ENCODE measurements around the gene PCDHGA1. TPM values are rescaled to one million over a fixed set of nuclear protein-coding genes. Genes with fewer than 3 reads are reported as not detected.
"Not testable (repeated sequence)": the region's sequence is repeated elsewhere in the genome, so short reads cannot be mapped to it uniquely, and the experiment has no call there.

Gene PCDHGA1
- total and polyA plus RNA-seq, 7 donors: 0.27 to 2.1 (median 0.59) TPM

DNA sequence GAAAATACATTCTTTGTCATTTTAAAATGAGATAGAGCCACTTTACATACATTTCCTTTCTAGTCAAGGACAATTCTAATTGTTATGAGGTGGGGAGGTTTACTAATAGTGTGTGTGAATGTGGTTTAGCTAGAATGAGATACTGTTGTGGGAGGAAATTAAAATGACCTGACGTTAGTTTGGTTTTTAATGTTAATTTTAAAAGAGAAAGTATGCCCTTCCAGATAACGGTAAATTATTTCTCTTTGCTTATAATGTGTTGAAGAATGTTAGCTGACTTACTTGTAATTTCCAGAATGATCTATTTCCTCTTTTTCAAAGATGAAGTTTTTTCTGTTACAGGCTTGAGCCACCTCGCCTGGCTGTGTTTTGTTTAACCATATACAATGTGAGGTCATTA is 8.1 kb upstream of the PCDHGA1 start:
- peaks cover 32% of the 10 kb centered on the region for H3K9me3 ChIP-seq
- no peak overlapping the region for H3K4me3 ChIP-seq
- peaks cover 17% of the 10 kb centered on the region for H3K4me1 ChIP-seq
- no peak for ATAC-seq
- TF ChIP-seq CTCF (IDR thresholded peaks at IDR 0.05): no peak
- H3K36me3 ChIP-seq (ENCODE audit: insufficient read depth in 1 of 2, low read depth in 1 of 2): peaks cover 7 to 17% of the 10 kb centered on the region in 2 donors
- no peaks in the 10 kb centered on the region for H3K27me3 ChIP-seq (ENCODE audit: insufficient read depth in 3 of 3, low read length in 2 of 3)
- no peak overlapping the region for H3K27ac ChIP-seq
- 94 to 95% (median 94%) methylated on average over 3 of the region's 3 CpGs for WGBS, 3 donors
- intact Hi-C loops (cut with DNase I): loop anchor here in 1 of 2 donors (5.0 to 10.0 kb wide), 2 partner anchors 197 to 235 kb away; partner anchors contain the start of gene PCDHB4
- no peak for DNase-seq

GRCh38 chr5:141326088-141326854 is 4.0 kb upstream of the PCDHGA1 start:
- Histone ChIP-seq H3K9me3 (peaks cover 10% of the 10 kb centered on the region), H3K27me3 (ENCODE audit: insufficient read depth in 3 of 3, low read length in 2 of 3) (no peaks in the 10 kb centered on the region), H3K4me1 (peaks cover 4% of the 10 kb centered on the region), H3K4me3 (peak overlapping the region; percentile 70), H3K36me3 (ENCODE audit: insufficient read depth in 1 of 2, low read depth in 1 of 2) (no peaks in the 10 kb centered on the region), H3K27ac (peak overlapping the region; percentile 85)
- ATAC-seq (peak; percentile 89 to 97 (median 94)), DNase-seq (peak; percentile 74 to 83)
- peak; percentile 58 for TF ChIP-seq CTCF (IDR thresholded peaks at IDR 0.05)
- intact Hi-C loops (cut with DNase I): loop anchor here in 1 of 2 donors (10.0 kb wide), 1 partner anchor 201 kb away; the partner anchor contains the start of gene PCDHB4
- WGBS, 3 donors: 5 to 10% (median 9%) methylated on average over 27 of the region's 27 CpGs

DNA sequence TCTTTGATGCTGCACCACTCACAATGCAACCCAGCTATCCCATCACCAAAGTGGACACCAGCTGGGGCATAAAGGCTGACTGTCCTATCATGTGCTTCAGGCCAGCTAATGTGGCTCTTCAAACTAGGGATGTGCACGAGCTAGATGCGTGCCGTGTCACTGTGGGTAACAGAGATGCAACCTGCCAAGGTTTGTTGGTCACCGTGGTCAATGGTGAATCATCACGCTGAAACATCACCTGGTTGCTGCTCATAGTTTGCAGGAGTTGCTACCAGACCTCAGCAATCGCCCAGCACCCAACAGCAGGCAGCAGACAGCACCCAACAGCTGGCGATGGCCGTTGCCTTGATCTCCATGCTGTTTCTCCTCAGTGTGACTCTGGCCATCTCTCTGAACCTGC is 2.1 kb upstream of the PCDHGA1 start:
- DNase-seq (no peak), ATAC-seq (peak in 2 of 4 donors; percentile 26 to 36)
- Histone ChIP-seq H3K27me3 (ENCODE audit: insufficient read depth in 3 of 3, low read length in 2 of 3) (peaks cover 0 to 6% (median 5%) of the 10 kb centered on the region in 3 donors), H3K4me1 (no peaks in the 10 kb centered on the region), H3K27ac (no peak overlapping the region), H3K4me3 (no peak overlapping the region), H3K36me3 (ENCODE audit: insufficient read depth in 1 of 2, low read depth in 1 of 2) (no peaks in the 10 kb centered on the region), H3K9me3 (peaks cover 4% of the 10 kb centered on the region)
- intact Hi-C loops (cut with DNase I): loop anchor here in 1 of 2 donors (10.0 kb wide), 1 partner anchor 203 kb away; the partner anchor contains the start of gene PCDHB4
- TF ChIP-seq CTCF (IDR thresholded peaks at IDR 0.05): no peak
- 82 to 83% (median 83%) methylated on average over 8 of the region's 8 CpGs for WGBS, 3 donors

- H3K27ac ChIP-seq; intact Hi-C loops (cut with DNase I); H3K36me3 ChIP-seq (ENCODE audit: insufficient read depth in 1 of 2, low read depth in 1 of 2); ATAC-seq; DNase-seq; H3K4me1 ChIP-seq; H3K9me3 ChIP-seq; H3K4me3 ChIP-seq: not testable (repeated sequence)
- H3K27me3 ChIP-seq (ENCODE audit: insufficient read depth in 3 of 3, low read length in 2 of 3): peaks cover 0 to 15% (median 6%) of the 10 kb centered on the region in 3 donors
- WGBS, 3 donors: 32 to 47% (median 36%) methylated on average over 35 to 39 of the region's 39 CpGs
These were observed 2.3 kb downstream of the PCDHGA1 start for GRCh38 chr5:141332571-141332970.

DNA sequence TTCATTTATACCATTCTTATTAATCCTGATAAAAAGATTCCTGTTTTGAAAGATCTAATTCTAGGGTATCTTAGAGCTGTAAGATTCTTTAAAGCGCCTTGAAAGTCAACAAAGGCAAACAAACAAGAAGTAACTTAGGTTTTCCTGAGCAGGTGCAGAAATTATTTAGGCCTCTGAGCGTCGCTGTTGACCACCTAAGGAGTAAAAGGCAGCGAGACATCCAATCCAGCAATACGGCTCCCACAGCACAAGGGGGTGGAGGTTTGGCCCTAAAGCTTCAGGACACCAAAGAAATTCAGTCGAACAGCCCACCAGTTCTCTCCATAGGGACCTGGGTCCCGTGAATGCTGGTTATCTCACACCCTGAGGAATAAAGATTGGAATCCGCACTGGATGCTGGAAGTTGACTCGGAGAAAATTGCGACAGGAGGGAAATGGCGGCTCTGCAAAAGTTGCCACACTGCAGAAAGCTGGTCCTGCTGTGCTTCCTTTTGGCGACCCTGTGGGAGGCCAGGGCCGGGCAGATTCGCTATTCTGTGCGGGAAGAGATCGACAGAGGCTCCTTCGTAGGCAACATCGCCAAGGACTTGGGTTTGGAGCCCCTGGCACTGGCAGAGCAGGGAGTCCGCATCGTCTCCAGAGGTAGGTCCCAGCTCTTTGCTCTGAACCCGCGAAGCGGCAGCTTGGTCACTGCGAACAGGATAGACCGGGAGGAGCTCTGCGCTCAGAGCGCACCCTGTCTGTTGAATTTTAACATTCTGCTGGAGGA is 8.4 kb downstream of the PCDHGA1 start, which contains the start of gene PCDHGA2:
Gene PCDHGA2 (plus strand): TSS at position 223 of the 769 bp plus-strand sequence.
- peak; percentile 39 for TF ChIP-seq CTCF (IDR thresholded peaks at IDR 0.05)
- intact Hi-C loops (cut with DNase I): loop anchor here in 1 of 2 donors (5.0 kb wide), 1 partner anchor 224 kb away; no protein-coding TSS in a partner anchor
- peak; percentile 77 to 82 (median 80) for ATAC-seq
- Histone ChIP-seq H3K36me3 (ENCODE audit: insufficient read depth in 1 of 2, low read depth in 1 of 2) (no peaks in the 10 kb centered on the region), H3K27me3 (ENCODE audit: insufficient read depth in 3 of 3, low read length in 2 of 3) (peaks cover 0 to 33% (median 9%) of the 10 kb centered on the region in 3 donors), H3K4me1 (no peaks in the 10 kb centered on the region), H3K4me3 (peak within 1 kb of the TSS; percentile 60), H3K9me3 (peaks cover 23% of the 10 kb centered on the region), H3K27ac (peak within 1 kb of the TSS; percentile 64)
- WGBS, 3 donors: 9 to 12% (median 10%) methylated on average over 27 of the region's 27 CpGs
- DNase-seq: no peak

DNA sequence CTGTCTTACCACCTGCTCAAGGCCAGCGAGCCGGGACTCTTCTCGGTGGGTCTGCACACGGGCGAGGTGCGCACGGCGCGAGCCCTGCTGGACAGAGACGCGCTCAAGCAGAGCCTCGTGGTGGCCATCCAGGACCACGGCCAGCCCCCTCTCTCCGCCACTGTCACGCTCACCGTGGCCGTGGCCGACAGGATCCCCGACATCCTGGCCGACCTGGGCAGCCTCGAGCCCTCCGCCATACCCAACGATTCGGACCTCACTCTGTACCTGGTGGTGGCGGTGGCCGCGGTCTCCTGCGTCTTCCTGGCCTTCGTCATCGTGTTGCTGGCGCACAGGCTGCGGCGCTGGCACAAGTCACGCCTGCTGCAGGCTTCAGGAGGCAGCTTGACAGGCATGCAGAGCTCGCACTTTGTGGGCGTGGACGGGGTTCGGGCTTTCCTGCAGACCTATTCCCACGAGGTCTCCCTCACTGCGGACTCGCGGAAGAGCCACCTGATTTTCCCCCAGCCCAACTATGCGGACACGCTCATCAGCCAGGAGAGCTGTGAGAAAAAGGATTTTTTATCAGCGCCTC is 10.6 kb downstream of the PCDHGA1 start:
- H3K36me3 ChIP-seq (ENCODE audit: insufficient read depth in 1 of 2, low read depth in 1 of 2); intact Hi-C loops (cut with DNase I); DNase-seq; ATAC-seq; H3K27ac ChIP-seq; H3K4me1 ChIP-seq: not testable (repeated sequence)
- peaks cover 29% of the 10 kb centered on the region for H3K9me3 ChIP-seq
- peak overlapping the region; percentile 40 for H3K4me3 ChIP-seq
- peaks cover 0 to 29% (median 16%) of the 10 kb centered on the region in 3 donors for H3K27me3 ChIP-seq (ENCODE audit: insufficient read depth in 3 of 3, low read length in 2 of 3)
- 47 to 61% (median 58%) methylated on average over 29 to 44 of the region's 45 CpGs for WGBS, 3 donors

All from psoas muscle (tissue), 8 donors.